HuH-7.5 (cell line): Measurements from ENCODE around the gene FPR2.
"Not testable (repeated sequence)": the region's sequence is repeated elsewhere in the genome, so short reads cannot be mapped to it uniquely, and the experiment has no call there.

Experiments used
- DNase-seq: peaks from one replicate; pipeline ENCODE4 v3.0.0; 2011; ENCODE audit warnings: low spot score

Gene FPR2

GRCh38 chr19:51805396-51805795 lies 44.4 kb downstream of the FPR2 start:
- not testable (repeated sequence) for DNase-seq

GRCh38 chr19:51806571-51806970 lies 45.6 kb downstream of the FPR2 start:
- not testable (repeated sequence) for DNase-seq

GRCh38 chr19:51807111-51807701 lies 46.2 kb downstream of the FPR2 start:
- DNase-seq: no peak

GRCh38 chr19:51807925-51808324 lies 46.9 kb downstream of the FPR2 start:
- DNase-seq: no peak

GRCh38 chr19:51808333-51808986 lies 47.5 kb downstream of the FPR2 start:
- DNase-seq: no peak

GRCh38 chr19:51809787-51810186 lies 48.8 kb downstream of the FPR2 start:
- DNase-seq: no peak

- DNase-seq: no peak
Measured at GRCh38 chr19:51810223-51810622, 49.2 kb downstream of the FPR2 start.

GRCh38 chr19:51811344-51811743 lies 50.4 kb downstream of the FPR2 start:
- DNase-seq: no peak

GRCh38 chr19:51815043-51815442 lies 54.1 kb downstream of the FPR2 start:
- DNase-seq: no peak

- no peak for DNase-seq
Measured at GRCh38 chr19:51816711-51817110, 55.7 kb downstream of the FPR2 start.

GRCh38 chr19:51820011-51820410 lies 59.0 kb downstream of the FPR2 start:
- no peak for DNase-seq
